Activated T-helper 2 cell treated with anti-CD3 and anti-CD28 coated beads, Interferon-gamma antibody, Interleukin-2, Interleukin-4, amounts not matched to agents 10 μg/mL and 5 μg/mL and 100 μg/mL, durations not matched to agents 14 hours and 24 hours and 36 hours (primary cell): ENCODE measurements around the gene MARCKS. TPM values are rescaled to one million over a fixed set of nuclear protein-coding genes. Genes with fewer than 3 reads are reported as not detected.
"Not testable (repeated sequence)": the region's sequence is repeated elsewhere in the genome, so short reads cannot be mapped to it uniquely, and the experiment has no call there.

Experiments used
- DNase-seq: peaks from one replicate; pipeline ENCODE4 v3.0.0; 2021; ENCODE audit warnings: low spot score
- H3K27ac Mint-ChIP-seq: one replicate; pipeline ENCODE4 v1.8.0; 2021; ENCODE audit warnings: mixed read lengths
- H3K27me3 Mint-ChIP-seq: one replicate; pipeline ENCODE4 v1.8.0; 2021; ENCODE audit warnings: low read depth, mixed read lengths
- H3K36me3 Mint-ChIP-seq: one replicate; pipeline ENCODE4 v1.8.0; 2021; ENCODE audit warnings: low read depth, mixed read lengths
- H3K4me1 Mint-ChIP-seq: one replicate; pipeline ENCODE4 v1.8.0; 2021; ENCODE audit warnings: low read depth, mixed read lengths
- H3K4me3 Mint-ChIP-seq: one replicate; pipeline ENCODE4 v1.8.0; 2021; ENCODE audit warnings: low read depth, mild to moderate bottlenecking, moderate library complexity, mixed read lengths
- H3K9me3 Mint-ChIP-seq: one replicate; pipeline ENCODE4 v1.8.0; 2021; ENCODE audit warnings: mixed read lengths
- intact Hi-C: fragments of 100-400 bp; cut with micrococcal nuclease; formaldehyde crosslinking; loops from one replicate; pipeline ENCODE4 v1.15.1; 2023
- total RNA-seq: library from RNA; stranded (reverse); gene quantifications from 2 replicates; pipeline ENCODE4 v1.2.3, GENCODE V29; 2022

MARCKS gene
- total RNA-seq, 1 donor from 2014 or later: 0.34 TPM

DNA sequence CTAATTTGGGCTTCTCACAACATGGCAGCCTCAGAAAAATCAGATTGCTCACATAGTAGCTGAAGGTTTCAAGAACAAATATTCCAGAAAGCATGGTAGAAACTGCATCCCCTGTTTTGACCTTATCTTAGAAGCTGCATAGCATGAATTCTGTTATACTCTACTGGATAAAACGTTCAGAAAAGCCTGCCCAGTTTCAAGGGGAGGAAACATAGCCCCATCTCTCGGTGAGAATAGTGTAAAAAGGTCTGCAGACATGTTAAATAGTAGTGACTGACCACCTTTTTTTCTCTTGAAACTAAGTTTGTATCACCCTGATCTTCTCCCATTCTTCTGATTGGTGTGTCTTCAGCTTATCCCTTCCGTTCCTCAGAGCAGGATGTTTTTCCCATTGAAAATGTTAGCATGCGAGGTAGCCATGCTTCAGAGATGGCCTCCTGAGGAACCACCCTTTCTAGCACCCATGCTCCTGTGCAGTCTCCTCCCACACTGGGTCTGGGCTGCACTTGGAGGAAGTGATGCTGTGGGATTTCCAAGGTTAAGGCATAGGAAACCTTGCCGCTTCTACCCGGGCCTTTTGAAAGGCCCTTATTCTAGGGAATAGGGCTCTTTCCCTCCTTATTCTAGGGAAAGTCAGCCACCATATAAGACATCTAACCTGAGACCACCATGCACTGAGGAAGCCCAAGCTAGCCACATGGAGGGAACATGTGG is 50.1 kb downstream of the MARCKS start:
- H3K9me3 Mint-ChIP-seq: no peaks in the 10 kb centered on the region
- H3K4me1 Mint-ChIP-seq: no peaks in the 10 kb centered on the region
- intact Hi-C loops: no loop called here
- no peak overlapping the region for H3K4me3 Mint-ChIP-seq
- H3K27ac Mint-ChIP-seq: no peak overlapping the region
- DNase-seq: no peak
- peaks cover 2% of the 10 kb centered on the region for H3K27me3 Mint-ChIP-seq
- no peaks in the 10 kb centered on the region for H3K36me3 Mint-ChIP-seq

DNA sequence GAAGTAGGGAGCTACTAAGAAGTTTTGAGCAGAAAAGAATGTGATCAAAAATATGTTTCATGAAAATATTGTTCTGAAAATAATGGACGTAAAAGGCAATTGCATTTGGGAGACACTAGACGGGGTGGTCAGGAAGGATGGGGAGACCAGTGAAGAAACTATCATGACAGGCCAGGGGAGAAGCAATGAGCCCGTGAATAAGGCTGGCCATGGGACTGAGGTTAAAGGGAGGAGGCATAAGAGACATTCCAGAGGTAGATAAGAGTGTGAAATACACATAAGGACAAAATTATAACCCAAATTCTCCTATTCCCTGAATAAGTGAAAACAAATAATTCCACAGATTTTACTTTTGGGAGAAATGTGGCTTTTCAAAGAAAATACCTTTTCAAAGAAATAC is 51.7 kb downstream of the MARCKS start:
- Mint-ChIP-seq H3K4me3 (no peak overlapping the region), H3K27ac (no peak overlapping the region), H3K36me3 (no peaks in the 10 kb centered on the region), H3K4me1 (no peaks in the 10 kb centered on the region), H3K27me3 (peaks cover 6% of the 10 kb centered on the region), H3K9me3 (no peaks in the 10 kb centered on the region)
- no peak for DNase-seq
- intact Hi-C loops: loop anchor here (1.0 kb wide), 1 partner anchor 602 kb away; no protein-coding TSS in a partner anchor

DNA sequence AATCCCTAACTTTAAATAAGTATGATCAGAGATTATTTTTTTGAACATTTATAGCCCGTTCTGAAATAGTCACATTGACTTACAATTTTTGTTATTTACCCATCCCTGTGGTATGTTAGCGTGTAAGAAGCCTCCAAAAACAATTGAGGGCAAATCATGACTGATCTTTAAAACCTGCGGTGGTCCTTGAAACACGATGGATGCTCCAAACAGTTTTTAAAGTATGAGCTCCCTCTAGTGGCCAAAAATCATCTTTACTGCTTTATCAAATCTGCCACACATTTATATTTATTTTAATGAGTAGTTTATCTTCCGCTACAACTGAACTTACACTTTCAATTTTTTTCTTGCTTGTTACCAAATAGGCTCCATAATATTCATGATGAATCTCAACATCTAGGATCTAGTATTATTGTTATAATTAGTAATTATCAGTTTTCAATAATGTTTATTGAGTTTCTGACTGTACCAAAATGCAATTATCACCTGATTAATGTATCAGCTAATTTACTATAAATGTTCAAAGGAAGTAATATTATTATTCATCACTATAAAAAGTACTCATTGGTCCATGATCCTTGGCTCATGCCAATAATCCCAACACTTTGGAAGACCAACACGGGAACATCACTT is 52.2 kb downstream of the MARCKS start:
- H3K9me3 Mint-ChIP-seq: no peaks in the 10 kb centered on the region
- DNase-seq: no peak
- no peak overlapping the region for H3K4me3 Mint-ChIP-seq
- H3K27ac Mint-ChIP-seq: no peak overlapping the region
- intact Hi-C loops: loop anchor here (1.0 kb wide), 1 partner anchor 603 kb away; no protein-coding TSS in a partner anchor
- no peaks in the 10 kb centered on the region for H3K4me1 Mint-ChIP-seq
- peaks cover 10% of the 10 kb centered on the region for H3K27me3 Mint-ChIP-seq
- H3K36me3 Mint-ChIP-seq: no peaks in the 10 kb centered on the region

DNA sequence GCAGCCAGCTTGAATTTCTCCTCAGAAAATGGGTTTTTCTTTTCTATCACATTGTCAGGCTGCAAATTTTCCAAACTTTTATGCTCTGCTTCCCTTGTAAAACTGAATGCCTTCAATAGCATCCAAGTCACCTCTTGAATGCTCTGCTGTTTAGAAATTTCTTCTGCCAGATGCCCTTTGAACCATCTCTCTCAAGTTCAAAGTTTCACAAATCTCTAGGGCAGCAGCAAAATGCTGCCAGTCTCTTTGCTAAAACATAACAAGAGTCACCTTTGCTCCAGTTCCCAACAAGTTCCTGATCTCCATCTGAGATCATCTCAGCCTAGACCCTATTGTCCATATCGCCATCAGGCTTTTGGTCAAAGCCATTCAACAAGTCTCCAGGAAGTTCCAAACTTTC is 53.1 kb downstream of the MARCKS start:
- H3K4me3 Mint-ChIP-seq, H3K9me3 Mint-ChIP-seq, intact Hi-C loops, H3K4me1 Mint-ChIP-seq, H3K27ac Mint-ChIP-seq, DNase-seq, H3K36me3 Mint-ChIP-seq: not testable (repeated sequence)
- H3K27me3 Mint-ChIP-seq: peaks cover 14% of the 10 kb centered on the region

Other genes starting within 250 kb of the MARCKS start
- gene HDAC2, start 113.8 kb downstream of the MARCKS start, total RNA-seq: 115 and 125 TPM in 2 replicates